Activated CD4-positive, alpha-beta T cell treated with anti-CD3 and anti-CD28 coated beads, Interleukin-2, amount 10 ng/mL, durations not matched to agents 24 days and 14 days (primary cell): ENCODE results near the gene SPAG9. TPM values are rescaled to one million over a fixed set of nuclear protein-coding genes. Genes with fewer than 3 reads are reported as not detected.

Source experiments
- DNase-seq: peaks from one replicate; pipeline ENCODE4 v3.0.0; 2022
- H3K27ac Mint-ChIP-seq: one replicate; pipeline ENCODE4 v1.8.0; 2022; ENCODE audit warnings: mild to moderate bottlenecking, mixed read lengths
- H3K27me3 Mint-ChIP-seq: one replicate; pipeline ENCODE4 v1.8.0; 2022; ENCODE audit warnings: mixed read lengths
- H3K36me3 Mint-ChIP-seq: one replicate; pipeline ENCODE4 v1.8.0; 2022; ENCODE audit warnings: low read depth, mild to moderate bottlenecking, mixed read lengths
- H3K4me1 Mint-ChIP-seq: one replicate; pipeline ENCODE4 v1.8.0; 2021; ENCODE audit warnings: mixed read lengths
- H3K4me3 Mint-ChIP-seq: one replicate; pipeline ENCODE4 v1.8.0; 2022; ENCODE audit warnings: mild to moderate bottlenecking, moderate library complexity, mixed read lengths
- H3K9me3 Mint-ChIP-seq: one replicate; pipeline ENCODE4 v1.8.0; 2021; ENCODE audit warnings: mixed read lengths
- intact Hi-C: fragments of 100-400 bp; cut with micrococcal nuclease; formaldehyde crosslinking; loops from one replicate; pipeline ENCODE4 v1.15.1; 2023
- total RNA-seq: library from RNA; stranded (reverse); gene quantifications from 2 replicates; pipeline ENCODE4 v1.2.3, GENCODE V29; 2022

The SPAG9 gene
- total RNA-seq, 1 donor from 2014 or later: 47.5 TPM

GRCh38 chr17:51056813-51057510 lies 63.7 kb downstream of the SPAG9 start:
- intact Hi-C loops: loop anchor here (1.0 kb wide), 2 partner anchors 56 to 96 kb away; partner anchors contain the start of gene NME1
- Mint-ChIP-seq H3K4me3 (no peak overlapping the region), H3K9me3 (no peaks in the 10 kb centered on the region), H3K36me3 (peaks cover 5% of the 10 kb centered on the region), H3K27me3 (no peaks in the 10 kb centered on the region), H3K4me1 (peaks cover 3% of the 10 kb centered on the region), H3K27ac (no peak overlapping the region)
- DNase-seq: peak; percentile 81

DNA sequence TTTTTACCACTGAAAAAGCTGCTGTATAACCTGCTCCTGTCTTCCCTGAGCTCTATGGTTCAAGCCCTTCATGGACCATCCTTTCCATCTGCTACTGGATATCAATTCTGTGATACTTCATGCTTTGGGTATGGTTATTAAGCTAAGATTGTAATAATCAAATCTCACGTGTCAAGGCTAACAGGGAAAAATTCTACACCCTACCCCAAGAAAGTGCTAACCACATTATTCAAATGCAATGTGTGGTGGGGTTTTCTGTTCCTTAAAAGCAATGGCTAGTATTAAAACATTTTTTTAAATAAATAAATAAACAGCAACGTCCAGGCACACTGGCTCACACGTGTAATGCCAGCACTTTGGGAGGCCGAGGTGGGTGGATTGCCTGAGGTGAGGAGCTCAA lies 65.9 kb downstream of the SPAG9 start:
- Mint-ChIP-seq H3K27ac (no peak overlapping the region), H3K27me3 (no peaks in the 10 kb centered on the region)

DNA sequence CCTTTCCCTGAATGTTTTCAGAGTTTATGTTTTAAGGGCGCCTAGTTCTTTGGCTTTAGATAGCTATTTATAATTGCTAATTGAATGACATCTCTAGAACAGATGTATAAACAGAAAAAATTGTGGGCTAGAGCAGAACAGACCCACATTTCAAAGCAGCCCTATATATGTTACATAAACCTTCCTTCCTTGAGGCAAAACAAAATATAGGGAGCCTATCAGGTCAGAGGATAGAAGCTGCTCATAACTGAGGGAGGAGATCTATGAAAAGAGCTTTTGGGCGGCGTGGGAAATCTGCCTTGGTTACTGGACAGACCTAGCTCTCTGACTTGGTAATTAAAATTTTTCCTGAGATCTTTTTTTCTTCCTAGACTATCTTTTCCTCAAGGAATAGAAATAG lies 68.4 kb downstream of the SPAG9 start:
- no peaks in the 10 kb centered on the region for H3K9me3 Mint-ChIP-seq
- H3K27ac Mint-ChIP-seq: no peak overlapping the region
- no peak for DNase-seq
- H3K27me3 Mint-ChIP-seq: no peaks in the 10 kb centered on the region
- peaks cover 3% of the 10 kb centered on the region for H3K4me1 Mint-ChIP-seq
- intact Hi-C loops: no loop called here
- H3K4me3 Mint-ChIP-seq: no peak overlapping the region
- H3K36me3 Mint-ChIP-seq: peaks cover 6% of the 10 kb centered on the region

More for the DNA sequence above, 65.9 kb downstream of the SPAG9 start:
- no peaks in the 10 kb centered on the region for H3K9me3 Mint-ChIP-seq
- peaks cover 3% of the 10 kb centered on the region for H3K4me1 Mint-ChIP-seq
- no peak for DNase-seq
- no peak overlapping the region for H3K4me3 Mint-ChIP-seq
- intact Hi-C loops: no loop called here
- peaks cover 8% of the 10 kb centered on the region for H3K36me3 Mint-ChIP-seq

GRCh38 chr17:51050291-51051033 lies 70.2 kb downstream of the SPAG9 start:
- Mint-ChIP-seq H3K36me3 (peaks cover 6% of the 10 kb centered on the region), H3K9me3 (no peaks in the 10 kb centered on the region), H3K27me3 (no peaks in the 10 kb centered on the region), H3K4me3 (no peak overlapping the region), H3K4me1 (no peaks in the 10 kb centered on the region), H3K27ac (no peak overlapping the region)
- DNase-seq: no peak
- intact Hi-C loops: no loop called here

- H3K4me3 Mint-ChIP-seq: no peak overlapping the region
- no peaks in the 10 kb centered on the region for H3K9me3 Mint-ChIP-seq
- H3K36me3 Mint-ChIP-seq: peaks cover 4% of the 10 kb centered on the region
- H3K27ac Mint-ChIP-seq: no peak overlapping the region
- intact Hi-C loops: no loop called here
- H3K27me3 Mint-ChIP-seq: no peaks in the 10 kb centered on the region
- no peak for DNase-seq
- no peaks in the 10 kb centered on the region for H3K4me1 Mint-ChIP-seq
Observed at GRCh38 chr17:51046514-51047384, 73.9 kb downstream of the SPAG9 start.

GRCh38 chr17:51046046-51046445 lies 74.6 kb downstream of the SPAG9 start:
- no peak overlapping the region for H3K27ac Mint-ChIP-seq

GRCh38 chr17:51045621-51046020 lies 75.0 kb downstream of the SPAG9 start:
- Mint-ChIP-seq H3K4me1 (no peaks in the 10 kb centered on the region), H3K4me3 (no peak overlapping the region), H3K27ac (no peak overlapping the region), H3K27me3 (no peaks in the 10 kb centered on the region), H3K36me3 (peaks cover 4% of the 10 kb centered on the region), H3K9me3 (no peaks in the 10 kb centered on the region)
- DNase-seq: no peak
- intact Hi-C loops: no loop called here

More at GRCh38 chr17:51046046-51046445, 74.6 kb downstream of the SPAG9 start:
- Mint-ChIP-seq H3K4me3 (no peak overlapping the region), H3K9me3 (no peaks in the 10 kb centered on the region), H3K4me1 (no peaks in the 10 kb centered on the region), H3K36me3 (peaks cover 4% of the 10 kb centered on the region), H3K27me3 (no peaks in the 10 kb centered on the region)
- no peak for DNase-seq
- intact Hi-C loops: no loop called here

GRCh38 chr17:51044976-51045375 lies 75.7 kb downstream of the SPAG9 start:
- intact Hi-C loops: no loop called here
- DNase-seq: no peak
- no peaks in the 10 kb centered on the region for H3K9me3 Mint-ChIP-seq
- no peak overlapping the region for H3K4me3 Mint-ChIP-seq
- H3K4me1 Mint-ChIP-seq: no peaks in the 10 kb centered on the region
- H3K27ac Mint-ChIP-seq: no peak overlapping the region
- H3K36me3 Mint-ChIP-seq: peaks cover 5% of the 10 kb centered on the region
- H3K27me3 Mint-ChIP-seq: no peaks in the 10 kb centered on the region

DNA sequence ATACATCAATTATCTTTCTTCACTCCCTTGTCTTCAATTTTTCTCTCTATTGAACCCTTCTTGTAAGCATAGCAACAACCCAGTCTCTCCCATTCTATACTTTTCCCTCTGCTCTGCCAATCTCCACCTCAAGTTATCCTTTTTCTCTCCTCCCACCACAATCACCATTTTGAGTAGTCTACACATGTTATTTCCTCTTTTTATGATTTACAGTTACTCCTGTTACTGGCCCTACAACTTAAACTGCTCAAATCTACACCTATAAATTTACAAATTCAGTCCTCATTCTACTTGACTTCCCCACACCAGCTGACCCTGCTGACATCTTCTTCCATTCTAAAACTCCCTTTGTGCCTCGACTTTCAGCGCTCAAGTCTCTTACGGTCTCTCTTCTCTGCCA lies 84.6 kb downstream of the SPAG9 start:
- Mint-ChIP-seq H3K9me3 (no peaks in the 10 kb centered on the region), H3K27ac (peak overlapping the region; percentile 29), H3K36me3 (peaks cover 23% of the 10 kb centered on the region), H3K4me3 (no peak overlapping the region), H3K27me3 (no peaks in the 10 kb centered on the region), H3K4me1 (peaks cover 19% of the 10 kb centered on the region)
- peak; percentile 17 for DNase-seq
- intact Hi-C loops: no loop called here

GRCh38 chr17:51035431-51035830 lies 85.2 kb downstream of the SPAG9 start:
- Mint-ChIP-seq H3K36me3 (peaks cover 27% of the 10 kb centered on the region), H3K4me3 (no peak overlapping the region), H3K27ac (no peak overlapping the region), H3K9me3 (no peaks in the 10 kb centered on the region), H3K4me1 (peaks cover 21% of the 10 kb centered on the region), H3K27me3 (no peaks in the 10 kb centered on the region)
- peak; percentile 38 for DNase-seq
- intact Hi-C loops: no loop called here

- DNase-seq: peak; percentile 37
- peaks cover 28% of the 10 kb centered on the region for H3K36me3 Mint-ChIP-seq
- H3K27me3 Mint-ChIP-seq: no peaks in the 10 kb centered on the region
- H3K27ac Mint-ChIP-seq: no peak overlapping the region
- no peaks in the 10 kb centered on the region for H3K9me3 Mint-ChIP-seq
- H3K4me3 Mint-ChIP-seq: no peak overlapping the region
- intact Hi-C loops: no loop called here
- H3K4me1 Mint-ChIP-seq: peaks cover 28% of the 10 kb centered on the region
Observed at GRCh38 chr17:51034800-51035199, 85.9 kb downstream of the SPAG9 start.

DNA sequence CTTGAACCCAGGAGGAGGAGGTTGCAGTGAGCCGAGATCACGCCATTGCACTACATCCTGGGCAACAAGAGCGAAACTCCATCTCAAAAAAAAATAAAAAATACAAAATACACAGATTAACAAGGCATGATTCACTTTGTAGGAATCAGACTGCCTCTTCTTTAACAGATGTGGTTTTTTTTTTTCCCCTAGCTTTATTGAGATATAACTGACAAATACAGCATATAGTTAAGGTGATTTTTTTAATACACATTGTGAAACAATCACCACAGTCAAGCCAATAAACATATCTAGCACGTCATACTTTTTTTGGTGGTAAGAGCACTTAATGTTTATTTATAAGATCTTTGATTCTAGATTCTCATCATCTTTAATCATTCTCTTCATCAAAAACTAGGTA lies 87.8 kb downstream of the SPAG9 start:
- Mint-ChIP-seq H3K27ac (no peak overlapping the region), H3K36me3 (peaks cover 27% of the 10 kb centered on the region), H3K4me3 (no peak overlapping the region), H3K9me3 (no peaks in the 10 kb centered on the region), H3K27me3 (no peaks in the 10 kb centered on the region), H3K4me1 (peaks cover 40% of the 10 kb centered on the region)
- intact Hi-C loops: no loop called here
- DNase-seq: no peak

GRCh38 chr17:51029568-51030463 lies 90.9 kb downstream of the SPAG9 start:
- DNase-seq: no peak
- Mint-ChIP-seq H3K9me3 (no peaks in the 10 kb centered on the region), H3K27me3 (no peaks in the 10 kb centered on the region), H3K36me3 (peaks cover 17% of the 10 kb centered on the region), H3K4me1 (peaks cover 25% of the 10 kb centered on the region), H3K4me3 (peak overlapping the region; percentile 65), H3K27ac (peak overlapping the region; percentile 74)
- intact Hi-C loops: no loop called here
